Measurements from ENCODE around the gene GPX1.
"Not testable (repeated sequence)": the region's sequence is repeated elsewhere in the genome, so short reads cannot be mapped to it uniquely, and the experiment has no call there.

GPX1 gene

GRCh38 chr3:49358217-49358883, at the start of gene GPX1:
Gene GPX1, minus strand, starts transcription at chr3:49358353. Its CDS starts 75 bp downstream, at chr3:49358278.
- DNase-seq, result peak; percentile 64

GRCh38 chr3:49406571-49407565, 48.7 kb upstream of the GPX1 start:
- DNase-seq, result no peak

DNA sequence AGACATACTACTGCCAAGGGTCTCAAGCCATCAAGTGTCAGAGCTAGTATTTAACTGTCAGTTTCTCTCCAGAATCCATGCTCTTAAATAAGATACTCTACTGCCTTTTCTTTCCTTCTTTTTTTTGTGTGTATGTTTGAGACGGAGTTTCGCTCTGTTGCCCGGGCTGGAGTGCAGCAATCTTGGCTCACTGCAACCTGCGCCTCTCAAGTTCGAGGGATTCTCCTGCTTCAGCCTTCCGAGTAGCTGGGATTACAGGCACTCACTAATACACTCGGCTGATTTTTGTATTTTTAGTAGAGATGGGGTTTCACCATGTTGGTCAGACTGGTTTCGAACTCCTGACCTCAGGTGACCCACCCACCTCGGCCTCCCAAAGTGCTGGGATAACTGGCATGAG, 47.4 kb upstream of the GPX1 start:
- not testable (repeated sequence) for DNase-seq

DNA sequence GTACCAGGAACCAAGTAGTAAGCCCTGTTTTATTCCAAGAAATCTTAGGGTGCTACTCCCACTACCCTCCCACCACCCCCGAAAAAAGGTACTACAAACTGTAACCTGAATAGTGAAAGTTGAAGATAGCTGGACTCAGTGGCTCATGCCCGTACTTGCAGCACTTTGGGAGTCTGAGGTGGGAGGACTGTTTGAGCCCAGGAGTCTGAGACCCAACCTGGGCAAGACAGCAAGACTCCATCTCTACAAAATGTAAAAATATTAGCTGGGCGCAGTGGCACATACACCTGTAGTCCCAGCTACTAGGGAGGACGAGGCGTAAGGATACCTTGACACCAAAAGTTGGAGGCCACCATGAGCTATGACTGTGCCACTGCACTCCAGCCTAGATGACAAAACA, 45.7 kb upstream of the GPX1 start:
- no peak for DNase-seq

GRCh38 chr3:49401766-49402165, 43.6 kb upstream of the GPX1 start:
- no peak for DNase-seq

- no peak for DNase-seq
Observed at GRCh38 chr3:49399461-49399860, 41.3 kb upstream of the GPX1 start.

GRCh38 chr3:49397470-49397869, 39.3 kb upstream of the GPX1 start:
- no peak for DNase-seq

DNA sequence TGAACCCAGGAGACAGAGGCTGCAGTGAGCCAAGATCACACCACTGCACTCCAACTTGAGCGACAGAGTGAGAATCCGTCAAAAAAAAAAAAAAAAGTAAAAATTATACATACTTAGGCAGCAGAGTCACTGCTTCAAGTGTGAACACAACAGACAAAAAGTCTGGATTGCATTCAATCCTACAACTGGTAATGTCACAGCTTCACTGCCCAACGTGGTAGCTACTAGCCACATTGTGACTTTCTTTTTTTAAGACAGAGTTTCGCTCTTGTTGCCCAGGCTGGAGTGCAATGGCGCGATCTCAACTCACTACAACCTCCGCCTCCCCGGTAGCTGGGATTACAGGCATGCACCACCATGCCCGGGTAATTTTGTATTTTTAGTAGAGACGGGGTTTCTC, 33.2 kb upstream of the GPX1 start:
- DNase-seq, result not testable (repeated sequence)

GRCh38 chr3:49389297-49389696, 31.1 kb upstream of the GPX1 start:
- DNase-seq, result no peak

- DNase-seq, result no peak
Observed at GRCh38 chr3:49388289-49388820, 30.2 kb upstream of the GPX1 start.

GRCh38 chr3:49387721-49388120, 29.6 kb upstream of the GPX1 start:
- no peak for DNase-seq

DNA sequence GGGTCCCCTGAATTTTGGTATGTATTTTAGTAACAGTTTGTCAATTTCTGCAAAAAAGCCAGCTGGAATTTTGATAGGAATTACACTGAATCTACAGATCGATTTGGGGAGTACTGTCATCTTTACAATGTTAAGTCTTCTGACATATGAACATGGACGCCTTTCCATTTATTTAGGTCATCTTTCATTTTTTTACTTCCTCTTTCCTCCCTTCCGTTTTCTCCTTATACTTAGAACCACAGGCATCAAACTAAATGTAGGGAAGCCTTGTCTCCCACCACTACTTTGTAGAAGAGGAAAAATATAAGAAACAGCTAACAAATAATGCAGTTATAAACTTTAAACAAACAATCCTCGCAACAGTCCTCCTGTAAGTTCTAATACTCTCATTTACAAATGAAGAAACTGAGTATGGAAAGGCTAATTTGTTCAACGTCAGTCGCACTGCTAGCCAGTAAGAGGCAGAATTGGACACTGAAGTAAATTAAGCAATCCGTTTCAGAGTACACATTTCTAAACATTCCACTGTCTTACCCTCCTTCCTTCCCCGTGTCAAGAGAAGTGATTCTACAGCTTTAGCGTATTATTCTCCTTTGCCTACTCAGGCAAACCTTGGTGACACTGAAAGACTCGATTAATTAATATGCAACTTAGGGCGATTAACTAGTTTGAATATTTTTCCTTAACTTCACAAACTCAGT, 28.1 kb upstream of the GPX1 start:
- no peak for DNase-seq

DNA sequence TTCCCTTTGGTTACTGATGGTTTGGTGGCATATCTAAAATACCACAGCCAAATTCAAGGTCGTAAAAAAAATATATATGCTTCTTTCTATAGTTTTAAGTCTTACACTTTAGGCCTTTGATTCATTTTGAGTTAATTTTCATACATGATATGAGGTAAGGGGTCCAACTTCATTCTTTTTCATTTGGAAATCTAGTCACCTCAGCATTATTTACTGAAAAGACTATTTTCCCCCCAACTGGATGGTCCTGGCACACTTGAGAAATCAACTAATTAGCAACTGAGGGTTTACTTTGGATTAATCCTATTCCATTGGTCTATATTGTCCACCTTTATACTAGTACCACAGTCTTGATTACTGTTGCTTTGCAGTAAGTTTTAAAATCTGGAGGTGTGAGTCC, 27.5 kb upstream of the GPX1 start:
- no peak for DNase-seq

- DNase-seq, result no peak
Observed at GRCh38 chr3:49383387-49383786, 25.2 kb upstream of the GPX1 start.

GRCh38 chr3:49378249-49378895, 20.2 kb upstream of the GPX1 start:
- no peak for DNase-seq

- peak; percentile 18 for DNase-seq
Observed at GRCh38 chr3:49377483-49377882, 19.3 kb upstream of the GPX1 start.

DNA sequence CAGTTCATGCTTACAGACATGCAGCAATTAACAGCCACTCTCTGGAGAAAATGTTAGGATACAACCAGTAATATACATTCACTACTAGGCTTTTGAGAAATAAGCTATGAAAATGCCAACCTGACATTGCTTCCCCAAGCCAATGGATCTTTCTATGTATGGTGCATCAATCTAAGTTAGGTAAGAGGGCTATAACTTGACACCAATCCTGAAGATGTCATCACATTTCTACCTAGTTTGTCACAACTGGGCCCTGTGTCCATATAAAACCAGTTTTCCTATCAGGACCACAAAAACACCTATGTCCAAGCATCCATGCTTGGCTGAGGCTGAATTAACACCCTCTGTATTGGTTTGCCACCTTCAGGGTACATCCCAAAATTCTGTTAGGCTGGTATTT, 13.8 kb upstream of the GPX1 start:
- DNase-seq, result no peak

- no peak for DNase-seq
Observed at GRCh38 chr3:49370585-49371290, 12.6 kb upstream of the GPX1 start.

DNA sequence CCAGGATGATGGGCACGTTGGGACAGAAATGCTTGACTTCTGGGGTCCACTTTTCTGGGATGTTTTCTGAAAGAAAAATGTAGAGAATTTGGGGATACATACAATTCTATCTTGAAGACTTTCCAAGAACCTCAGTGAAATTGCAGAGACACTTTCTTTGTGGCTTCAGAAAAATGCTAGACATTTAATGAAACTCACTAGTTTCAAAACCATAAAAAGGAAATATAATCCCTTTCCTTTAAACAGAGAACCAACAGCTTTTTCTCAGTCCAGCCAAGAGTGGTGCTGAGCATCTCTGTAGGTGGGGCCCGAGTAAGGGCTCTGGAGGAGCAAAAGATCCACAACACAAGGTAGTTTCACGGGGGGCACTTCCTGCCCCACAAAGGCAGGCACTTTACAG, 4.4 kb upstream of the GPX1 start:
- DNase-seq, result no peak

DNA sequence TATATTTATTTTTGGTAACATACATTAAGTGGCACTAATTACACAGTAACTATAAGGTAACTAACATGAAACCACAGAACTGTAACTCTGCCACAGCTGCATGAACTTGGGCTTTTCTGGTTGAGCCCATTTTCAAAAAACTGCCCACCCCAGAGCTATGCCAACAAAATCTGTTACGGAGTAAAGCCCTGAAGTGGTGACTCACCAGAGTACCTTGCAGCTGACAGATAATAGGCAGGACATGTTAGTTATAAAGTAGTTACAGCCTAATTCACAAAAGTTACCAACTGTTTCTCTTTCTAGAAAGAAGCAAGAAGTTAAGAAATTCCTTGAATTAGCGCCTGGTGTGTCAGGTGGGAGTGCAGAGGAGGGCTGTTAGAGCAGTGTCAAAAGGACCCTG, 1.5 kb upstream of the GPX1 start:
- no peak for DNase-seq

GRCh38 chr3:49358884-49359225, 702 bp upstream of the GPX1 start:
- DNase-seq, result no peak

Measured in activated CD4-positive, alpha-beta T cell treated with anti-CD3 and anti-CD28 coated beads, Interleukin-2, amount 50 U/mL, for 1 hour (primary cell).